Sigmoid colon (tissue), 7 donors: ENCODE data around the gene GFER. TPM values are rescaled to one million over a fixed set of nuclear protein-coding genes. Genes with fewer than 3 reads are reported as not detected.
A peak's percentile ranks its signal among the peaks of the same experiment; 100 is the strongest.

Experiments used
- DNase-seq: peaks from one replicate; pipeline ENCODE4 v3.0.0-alpha.2; 2019
- H3K27ac ChIP-seq, 4 donors: fragments of 200-600 bp; sonication (generic); one replicate each; pipeline ENCODE4 v1.5.1; 2016 to 2019; ENCODE audit warnings: mild to moderate bottlenecking in 1 of 4
- H3K27me3 ChIP-seq, 3 donors: fragments of 200-600 bp; sonication (generic); one replicate each; pipeline ENCODE4 v1.5.1; 2019; ENCODE audit warnings: mild to moderate bottlenecking in 1 of 3
- H3K36me3 ChIP-seq, 4 donors: fragments of 200-600 bp; sonication (generic); one replicate each; pipeline ENCODE4 v1.5.1; 2016 to 2019
- H3K4me1 ChIP-seq, 4 donors: fragments of 200-600 bp; sonication (generic); one replicate each; pipeline ENCODE4 v1.5.1; 2017 to 2019
- H3K4me3 ChIP-seq, 4 donors: fragments of 200-600 bp; sonication (generic); one replicate each; pipeline ENCODE4 v1.5.1; 2017 to 2019; ENCODE audit warnings: mild to moderate bottlenecking in 2 of 4, moderate library complexity in 1 of 4
- H3K9me3 ChIP-seq, 4 donors: fragments of 200-600 bp in 3 of 4; sonication (generic) in 3 of 4; one replicate each; pipeline versions ENCODE4 v1.5.1 to v1.6.1; 2013 to 2019
- EP300 ChIP-seq, 4 donors: sonication (generic); formaldehyde crosslinking; IDR thresholded peaks; one replicate each; pipeline ENCODE4 v1.6.1; 2017; ENCODE audit warnings: antibody characterized with exemption in 4 of 4
- POLR2A ChIP-seq, 2 donors: fragments of 450-650 bp; IDR thresholded peaks; one replicate each; pipeline ENCODE4 v1.6.1; 2016; ENCODE audit warnings: antibody characterized with exemption in 2 of 2, mild to moderate bottlenecking in 2 of 2, moderate library complexity in 2 of 2
- POLR2AphosphoS5 ChIP-seq, 4 donors: sonication (generic); formaldehyde crosslinking; IDR thresholded peaks; one replicate each; pipeline ENCODE4 v1.6.1; 2017; ENCODE audit warnings: antibody characterized with exemption in 4 of 4
- WGBS, 2 donors: extraction: QIAGEN DNeasy Blood & Tissue Kit; methylation state at CpG; one replicate each; pipeline ENCODE4 v1.1.7; 2013; 5-methylcytosine and 5-hydroxymethylcytosine counted together
- intact Hi-C: fragments of 100-400 bp; cut with DNase I; formaldehyde crosslinking; loops from one replicate; pipeline ENCODE4 v1.15.1; 2023
- polyA plus RNA-seq, 3 donors: library from polyadenylated mRNA; stranded (reverse); fragments of 200-250 nt; gene quantifications; one replicate each; pipeline ENCODE4 v1.2.3, GENCODE V29; 2013
- total RNA-seq, 4 donors: library from RNA; depleted of rRNA; stranded (reverse); fragments of >200 nt; gene quantifications; one replicate each; pipeline ENCODE4 v1.1.0, GENCODE V29; 2016
- TF ChIP-seq, protein P1 (sequence below), 4 experiments: fragments of 450-650 bp in 3 of 4; fragments of 200-600 bp in 1 of 4; IDR thresholded peaks; one replicate each; pipeline ENCODE4 v1.5.1; 2016 to 2019; ENCODE audit warnings: antibody characterized with exemption in 4 of 4, mild to moderate bottlenecking in 3 of 4, moderate library complexity in 2 of 4
- donor health status: healthy with polysubstance abuse.
- donor health status: Bipolar disorder and iron deficiency.
- donor health status: healthy.

The GFER gene
- total and polyA plus RNA-seq, 7 donors = 17.5 to 125 (median 23.8) TPM

DNA sequence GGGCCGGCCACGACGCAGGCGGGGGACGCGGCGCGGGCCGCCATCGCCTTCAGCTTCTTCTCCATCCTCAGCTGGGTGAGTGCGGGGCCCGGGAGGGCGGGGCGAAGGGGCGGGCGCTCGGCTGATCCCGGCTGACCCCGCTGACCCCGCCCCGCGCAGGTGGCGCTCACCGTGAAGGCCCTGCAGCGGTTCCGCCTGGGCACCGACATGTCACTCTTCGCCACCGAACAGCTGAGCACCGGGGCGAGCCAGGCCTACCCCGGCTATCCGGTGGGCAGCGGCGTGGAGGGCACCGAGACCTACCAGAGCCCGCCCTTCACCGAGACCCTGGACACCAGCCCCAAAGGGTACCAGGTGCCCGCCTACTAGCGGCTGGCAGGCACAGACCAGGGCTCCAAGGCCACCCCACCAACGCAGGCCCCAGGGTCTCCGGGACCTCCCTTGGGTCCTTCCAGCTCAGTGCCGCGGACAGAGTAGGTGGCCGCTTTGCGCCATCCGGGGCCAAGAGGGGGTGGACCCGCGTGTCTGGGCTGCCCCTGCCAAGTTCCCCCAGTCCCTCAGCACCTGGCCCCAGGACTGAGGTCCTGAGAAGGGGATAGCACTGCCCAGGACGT is 8.8 kb downstream of the GFER start:
- H3K36me3 ChIP-seq = peaks cover 0 to 8% (median under 1%) of the 10 kb centered on the region in 4 donors
- no peak for DNase-seq
- no peak for TF ChIP-seq POLR2A (IDR thresholded peaks at IDR 0.05)
- TF ChIP-seq POLR2AphosphoS5 (IDR thresholded peaks at IDR 0.05) = no peak
- no peak for TF ChIP-seq EP300 (IDR thresholded peaks at IDR 0.05)
- TF ChIP-seq, protein P1, sequence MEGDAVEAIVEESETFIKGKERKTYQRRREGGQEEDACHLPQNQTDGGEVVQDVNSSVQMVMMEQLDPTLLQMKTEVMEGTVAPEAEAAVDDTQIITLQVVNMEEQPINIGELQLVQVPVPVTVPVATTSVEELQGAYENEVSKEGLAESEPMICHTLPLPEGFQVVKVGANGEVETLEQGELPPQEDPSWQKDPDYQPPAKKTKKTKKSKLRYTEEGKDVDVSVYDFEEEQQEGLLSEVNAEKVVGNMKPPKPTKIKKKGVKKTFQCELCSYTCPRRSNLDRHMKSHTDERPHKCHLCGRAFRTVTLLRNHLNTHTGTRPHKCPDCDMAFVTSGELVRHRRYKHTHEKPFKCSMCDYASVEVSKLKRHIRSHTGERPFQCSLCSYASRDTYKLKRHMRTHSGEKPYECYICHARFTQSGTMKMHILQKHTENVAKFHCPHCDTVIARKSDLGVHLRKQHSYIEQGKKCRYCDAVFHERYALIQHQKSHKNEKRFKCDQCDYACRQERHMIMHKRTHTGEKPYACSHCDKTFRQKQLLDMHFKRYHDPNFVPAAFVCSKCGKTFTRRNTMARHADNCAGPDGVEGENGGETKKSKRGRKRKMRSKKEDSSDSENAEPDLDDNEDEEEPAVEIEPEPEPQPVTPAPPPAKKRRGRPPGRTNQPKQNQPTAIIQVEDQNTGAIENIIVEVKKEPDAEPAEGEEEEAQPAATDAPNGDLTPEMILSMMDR (IDR thresholded peaks at IDR 0.05) = no peak
- peaks cover 0 to 30% (median 29%) of the 10 kb centered on the region in 4 donors for H3K4me1 ChIP-seq
- WGBS, 2 donors = 56 to 80% methylated on average over 50 of the region's 50 CpGs
- H3K4me3 ChIP-seq = peak overlapping the region in 3 of 4 donors; percentile 21 to 40 (median 36)
- no peak overlapping the region for H3K27ac ChIP-seq
- H3K27me3 ChIP-seq = peaks cover 37 to 50% (median 49%) of the 10 kb centered on the region in 3 donors
- intact Hi-C loops = no loop called here
- H3K9me3 ChIP-seq = no peaks in the 10 kb centered on the region

DNA sequence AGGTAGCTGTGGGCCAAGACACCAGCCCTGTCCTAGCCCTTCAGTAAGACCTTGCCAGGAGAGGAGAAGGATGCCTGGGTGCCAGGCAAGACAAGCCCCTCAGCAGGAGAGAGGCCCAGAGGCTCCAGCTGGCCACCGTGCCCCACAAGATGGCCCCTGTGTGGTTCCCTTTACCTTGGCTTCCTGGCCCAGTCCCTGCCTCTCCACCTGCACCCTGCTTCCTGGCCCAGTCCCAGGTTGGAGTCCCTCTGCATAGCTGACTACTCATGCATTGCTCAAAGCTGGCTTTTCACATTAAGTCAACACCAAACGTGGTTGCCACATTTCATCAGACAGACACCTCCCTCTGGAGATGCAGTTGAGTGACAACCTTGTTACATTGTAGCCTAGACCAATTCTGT is 9.7 kb downstream of the GFER start:
- H3K4me3 ChIP-seq = no peak overlapping the region
- DNase-seq = no peak
- H3K27me3 ChIP-seq = peaks cover 37 to 47% (median 45%) of the 10 kb centered on the region in 3 donors
- no peaks in the 10 kb centered on the region for H3K9me3 ChIP-seq
- H3K4me1 ChIP-seq = peaks cover 0 to 34% (median 29%) of the 10 kb centered on the region in 4 donors
- peaks cover 4 to 18% (median 9%) of the 10 kb centered on the region in 4 donors for H3K36me3 ChIP-seq
- TF ChIP-seq POLR2A (IDR thresholded peaks at IDR 0.05) (no peak), EP300 (IDR thresholded peaks at IDR 0.05) (no peak)
- no peak overlapping the region for H3K27ac ChIP-seq
- intact Hi-C loops = no loop called here
- 50% methylated on average over 2 of the region's 2 CpGs for WGBS, 2 donors

DNA sequence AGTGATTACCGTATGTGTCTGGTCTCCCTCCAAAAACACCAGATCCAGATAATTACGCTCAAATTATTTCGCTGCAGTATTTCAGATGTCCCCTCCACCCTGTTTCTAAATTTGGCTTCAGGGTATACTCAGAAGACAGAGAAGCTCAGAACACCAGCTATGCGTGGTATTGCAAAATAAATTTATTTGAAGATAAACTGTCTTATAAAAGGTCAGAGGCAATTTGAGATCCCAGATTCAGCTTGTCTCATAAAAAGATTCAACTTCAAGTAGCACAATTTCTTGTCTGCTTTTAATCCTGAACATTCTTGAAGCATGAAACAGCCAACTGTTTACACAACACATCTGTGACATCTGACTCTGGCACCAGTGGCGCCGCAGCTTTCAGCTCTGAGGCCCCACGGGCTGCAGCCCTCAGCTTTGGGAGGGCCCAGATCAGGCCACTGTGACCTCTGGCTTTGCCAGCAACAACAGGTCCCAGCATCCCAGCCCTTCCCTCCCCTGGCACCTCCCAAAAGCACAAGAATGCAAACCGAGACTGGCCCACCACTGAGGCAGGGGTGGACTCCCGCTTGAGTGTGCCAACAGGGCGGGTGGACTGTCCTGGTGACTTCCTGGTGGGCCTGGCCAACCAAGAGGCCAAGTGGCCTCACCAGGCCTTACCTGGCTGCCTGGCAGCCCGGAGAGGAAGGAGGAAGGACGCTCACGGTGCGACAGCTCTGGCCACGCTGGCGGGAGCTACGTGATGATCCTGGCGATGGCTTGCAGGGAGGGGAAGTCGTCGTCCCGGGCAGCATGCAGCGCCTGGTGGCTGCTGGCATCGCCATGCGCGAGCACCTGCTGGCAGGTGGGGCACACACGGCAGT is 13.7 kb downstream of the GFER start:
- peaks cover 0 to 8% (median 6%) of the 10 kb centered on the region in 3 donors for H3K27me3 ChIP-seq
- intact Hi-C loops = no loop called here
- H3K4me1 ChIP-seq = peaks cover 0 to 9% (median under 1%) of the 10 kb centered on the region in 4 donors
- peaks cover 36 to 57% (median 45%) of the 10 kb centered on the region in 4 donors for H3K36me3 ChIP-seq
- no peak for TF ChIP-seq POLR2A (IDR thresholded peaks at IDR 0.05)
- no peak for TF ChIP-seq EP300 (IDR thresholded peaks at IDR 0.05)
- TF ChIP-seq POLR2AphosphoS5 (IDR thresholded peaks at IDR 0.05) = no peak
- TF ChIP-seq, protein P1 (IDR thresholded peaks at IDR 0.05) = no peak
- WGBS, 2 donors = 80 to 85% methylated on average over 26 of the region's 26 CpGs
- H3K27ac ChIP-seq = peak overlapping the region in 2 of 4 donors; percentile 31 to 68
- DNase-seq = no peak
- H3K4me3 ChIP-seq = no peak overlapping the region
- H3K9me3 ChIP-seq = no peaks in the 10 kb centered on the region

DNA sequence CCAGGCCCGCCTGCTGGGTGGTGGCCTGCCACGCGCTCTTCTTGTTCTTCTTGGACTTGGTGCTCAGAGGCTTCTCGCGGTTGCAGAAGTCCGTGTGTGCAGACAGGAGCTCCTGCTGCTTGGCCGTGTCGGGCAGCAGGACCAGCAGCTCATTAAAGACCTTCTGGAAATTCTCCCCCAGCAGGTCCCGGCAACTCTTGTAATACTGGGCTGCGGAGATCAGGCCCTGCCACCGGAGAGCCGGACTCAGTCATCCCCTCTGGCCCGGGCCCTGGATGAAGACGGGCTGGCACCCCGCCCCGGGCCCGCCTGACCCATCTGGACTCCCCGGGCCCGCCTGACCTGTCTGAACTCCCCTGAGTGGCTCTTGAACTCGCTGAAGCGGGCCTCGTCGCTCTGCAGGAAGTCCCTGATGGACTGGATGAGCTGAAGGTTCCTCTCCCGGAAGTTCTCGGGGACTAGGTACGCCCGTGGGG is 14.4 kb downstream of the GFER start:
- Histone ChIP-seq H3K9me3 (no peaks in the 10 kb centered on the region), H3K36me3 (peaks cover 36 to 64% (median 49%) of the 10 kb centered on the region in 4 donors), H3K27me3 (peaks cover 0 to 2% (median 0%) of the 10 kb centered on the region in 3 donors), H3K27ac (peak overlapping the region in 2 of 4 donors; percentile 31 to 49), H3K4me3 (no peak overlapping the region), H3K4me1 (peaks cover 0 to 9% (median 1%) of the 10 kb centered on the region in 4 donors)
- WGBS, 2 donors = 88 to 93% methylated on average over 27 of the region's 27 CpGs
- TF ChIP-seq, protein P1 (IDR thresholded peaks at IDR 0.05) = no peak
- TF ChIP-seq POLR2A (IDR thresholded peaks at IDR 0.05) (no peak), POLR2AphosphoS5 (IDR thresholded peaks at IDR 0.05) (no peak), EP300 (IDR thresholded peaks at IDR 0.05) (no peak)
- DNase-seq = no peak
- intact Hi-C loops = no loop called here
